Hepatocyte (in vitro differentiated cells): ENCODE results near the gene DENND4A.

ENCODE experiments used
- CTCF ChIP-seq: fragments of 200-600 bp; sonication (generic); IDR thresholded peaks from 2 replicates; pipeline ENCODE4 v1.5.1; 2016; ENCODE audit warnings: antibody characterized with exemption, mild to moderate bottlenecking; ENCODE audit not compliant: poor library complexity
- EZH2 ChIP-seq: fragments of 200-600 bp; sonication (generic); IDR thresholded peaks from 2 replicates; pipeline ENCODE4 v1.6.1; 2016; ENCODE audit warnings: antibody characterized with exemption, mild to moderate bottlenecking, borderline replicate concordance
- EZH2phosphoT487 ChIP-seq: fragments of 200-600 bp; sonication (generic); IDR thresholded peaks from one replicate; pipeline ENCODE4 v1.6.1; 2018; ENCODE audit warnings: antibody characterized with exemption, mild to moderate bottlenecking, low read depth, moderate library complexity; ENCODE audit not compliant: unreplicated experiment, severe bottlenecking

GRCh38 chr15:65792988-65793817, 1.1 kb upstream of the DENND4A start:
- no peak for TF ChIP-seq CTCF
- TF ChIP-seq EZH2phosphoT487 = no peak
- TF ChIP-seq EZH2 = no peak
